NCI-H1092 (cell line): Measurements from ENCODE around the gene MKKS.
"Not testable (repeated sequence)": the region's sequence is repeated elsewhere in the genome, so short reads cannot be mapped to it uniquely, and the experiment has no call there.

Experiments
- DNase-seq: peaks from one replicate; lab custom pipeline; 2025; lab: John Stamatoyannopoulos, UW

Gene MKKS

GRCh38 chr20:10448270-10449156 lies 14.5 kb upstream of the MKKS start:
- no peak for DNase-seq

- no peak for DNase-seq
These were observed 13.0 kb upstream of the MKKS start for GRCh38 chr20:10447028-10447427.

- no peak for DNase-seq
These were observed 11.7 kb upstream of the MKKS start for GRCh38 chr20:10445758-10446157.

GRCh38 chr20:10443936-10444335 lies 9.9 kb upstream of the MKKS start:
- DNase-seq: no peak

- DNase-seq: no peak
These were observed 4.2 kb upstream of the MKKS start for GRCh38 chr20:10438217-10438616.

- no peak for DNase-seq
These were observed 2.2 kb upstream of the MKKS start for GRCh38 chr20:10436053-10436699.

GRCh38 chr20:10434832-10435812 lies 1.1 kb upstream of the MKKS start, which contains the start of gene SLX4IP:
SLX4IP (plus strand) TSS chr20:10435305; CDS start chr20:10458205, 22,900 bp downstream.
- DNase-seq: peak; percentile 96

- DNase-seq: peak; percentile 99
These were observed 427 bp upstream of the MKKS start for GRCh38 chr20:10434467-10434831.

GRCh38 chr20:10433014-10433622 lies 904 bp downstream of the MKKS start:
- DNase-seq: no peak

- DNase-seq: no peak
These were observed 1.9 kb downstream of the MKKS start for GRCh38 chr20:10432079-10432478.

- DNase-seq: no peak
These were observed 3.3 kb downstream of the MKKS start for GRCh38 chr20:10430704-10431103.

GRCh38 chr20:10430000-10430466 lies 4.0 kb downstream of the MKKS start:
- DNase-seq: no peak

GRCh38 chr20:10429443-10429981 lies 4.5 kb downstream of the MKKS start:
- no peak for DNase-seq

- DNase-seq: no peak
These were observed 6.0 kb downstream of the MKKS start for GRCh38 chr20:10428008-10428407.

GRCh38 chr20:10427060-10427692 lies 6.8 kb downstream of the MKKS start:
- peak; percentile 40 for DNase-seq

GRCh38 chr20:10423735-10424134 lies 10.3 kb downstream of the MKKS start:
- DNase-seq: no peak

- DNase-seq: no peak
These were observed 14.4 kb downstream of the MKKS start for GRCh38 chr20:10419550-10420133.

GRCh38 chr20:10417218-10417617 lies 16.8 kb downstream of the MKKS start:
- not testable (repeated sequence) for DNase-seq

GRCh38 chr20:10415013-10415650 lies 18.9 kb downstream of the MKKS start:
- no peak for DNase-seq
